MCF 10A (cell line): ENCODE data around the gene BCL2. TPM values are rescaled to one million over a fixed set of nuclear protein-coding genes. Genes with fewer than 3 reads are reported as not detected.
A peak's percentile ranks its signal among the peaks of the same experiment; 100 is the strongest.

Experiments used
- BruUV-seq: library from RNA; stranded (reverse); fragments of 400-500 nt; replicated peaks from 2 replicates; lab custom pipeline; 2021; lab: Mats Ljungman, UMichigan
- CTCF ChIA-PET: fragments of 300-600 bp; sonication (Branson Sonifier 250); formaldehyde crosslinking; extraction: SDS; loops from one replicate; lab custom pipeline; 2021; ENCODE audit warnings: antibody characterized with exemption, inconsistent platforms; lab: Yijun Ruan, JAX
- POLR2A ChIA-PET: fragments of 300-600, 350-650 bp; sonication (Branson Sonifier 250); formaldehyde crosslinking; extraction: SDS; loops from one replicate; lab custom pipeline; 2020; ENCODE audit warnings: antibody characterized with exemption, inconsistent platforms; lab: Yijun Ruan, JAX
- DNase-seq: peaks from one replicate; pipeline ENCODE4 v3.0.0-alpha.2; 2018; ENCODE audit not compliant: unreplicated experiment
- H3K27ac Mint-ChIP-seq: one replicate; pipeline ENCODE4 v1.8.0; 2022; ENCODE audit warnings: mild to moderate bottlenecking, low read depth, mixed read lengths; ENCODE audit not compliant: unreplicated experiment
- H3K27me3 Mint-ChIP-seq: one replicate; pipeline ENCODE4 v1.8.0; 2022; ENCODE audit warnings: mixed read lengths; ENCODE audit not compliant: insufficient read depth, unreplicated experiment
- H3K36me3 Mint-ChIP-seq: one replicate; pipeline ENCODE4 v1.8.0; 2022; ENCODE audit warnings: mild to moderate bottlenecking, moderate library complexity, mixed read lengths; ENCODE audit not compliant: insufficient read depth, unreplicated experiment
- H3K4me1 Mint-ChIP-seq: one replicate; pipeline ENCODE4 v1.8.0; 2022; ENCODE audit warnings: mixed read lengths; ENCODE audit not compliant: insufficient read depth, unreplicated experiment
- H3K4me3 Mint-ChIP-seq: one replicate; pipeline ENCODE4 v1.8.0; 2022; ENCODE audit warnings: mild to moderate bottlenecking, moderate library complexity, mixed read lengths; ENCODE audit not compliant: unreplicated experiment
- H3K9me3 Mint-ChIP-seq: one replicate; pipeline ENCODE4 v1.8.0; 2022; ENCODE audit warnings: mixed read lengths; ENCODE audit not compliant: unreplicated experiment
- intact Hi-C: fragments of 100-400 bp; cut with micrococcal nuclease; formaldehyde crosslinking; loops from 2 replicates; pipeline ENCODE4 v1.14.1; 2022
- total RNA-seq: library from RNA; stranded (reverse); gene quantifications from 2 replicates; pipeline ENCODE4 v1.2.3, GENCODE V29; 2022
- TF ChIP-seq, protein P1 (sequence below): fragments of 200-600 bp; IDR thresholded peaks from one replicate; pipeline ENCODE4 v1.8.0; 2022; ENCODE audit warnings: antibody characterized with exemption, mild to moderate bottlenecking; ENCODE audit not compliant: unreplicated experiment

Gene BCL2
- total RNA-seq, 1 experiment from 2014 or later, result 3.0 TPM

DNA sequence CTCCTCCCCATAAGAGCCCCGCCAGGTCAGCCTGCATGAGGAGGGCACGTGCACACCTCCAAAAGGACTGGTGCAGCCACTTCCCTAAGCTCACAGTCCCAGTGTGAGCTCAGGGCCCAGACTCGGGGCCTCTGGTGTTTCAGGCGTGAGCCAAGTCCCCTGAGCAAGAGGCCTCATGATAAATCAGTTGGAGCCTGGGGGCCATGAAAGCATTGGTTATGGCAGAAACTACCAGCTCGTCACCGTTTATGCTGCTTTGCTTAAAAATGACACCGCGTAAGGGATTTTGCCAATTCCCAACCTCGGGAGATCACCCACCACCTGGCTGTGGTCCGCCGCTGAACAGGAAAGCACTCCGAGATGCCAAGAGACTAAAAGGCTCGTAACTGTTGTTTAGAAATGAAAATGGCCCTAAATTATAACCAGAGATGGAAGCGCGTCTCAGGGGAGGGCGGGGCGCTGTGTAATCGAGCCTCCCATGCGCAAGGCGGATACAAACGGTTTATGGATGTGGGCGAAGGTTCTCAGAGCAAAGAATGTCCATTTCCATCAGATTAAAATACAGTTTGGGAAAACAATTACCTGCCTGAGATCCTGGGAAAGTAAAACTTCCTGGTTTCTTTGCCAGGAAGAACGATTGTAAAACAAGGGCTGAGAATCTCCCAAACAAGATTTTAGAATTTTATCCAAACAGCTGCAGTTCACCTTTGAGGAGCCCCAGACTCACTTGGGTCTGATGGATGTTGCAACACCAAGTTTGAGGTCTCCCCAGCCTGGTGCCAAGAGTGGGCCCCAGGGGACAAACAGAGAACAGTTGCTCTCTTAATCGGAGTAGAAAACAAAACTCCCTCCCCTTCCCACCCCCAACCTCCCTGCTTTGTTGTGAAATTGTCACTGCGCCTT is 141.4 kb downstream of the BCL2 start:
- CTCF ChIA-PET, result interaction anchor here (1.3 kb wide), 1 partner anchor 9 kb away, joined by 4 read pairs; no protein-coding TSS in a partner anchor
- Mint-ChIP-seq H3K9me3 (no peaks in the 10 kb centered on the region), H3K4me3 (no peak overlapping the region), H3K36me3 (no peaks in the 10 kb centered on the region), H3K27me3 (no peaks in the 10 kb centered on the region), H3K4me1 (no peaks in the 10 kb centered on the region), H3K27ac (no peak overlapping the region)
- no TSS peak for BruUV-seq
- intact Hi-C loops, result no loop called here
- DNase-seq, result peak; percentile 1
- TF ChIP-seq, protein P1, sequence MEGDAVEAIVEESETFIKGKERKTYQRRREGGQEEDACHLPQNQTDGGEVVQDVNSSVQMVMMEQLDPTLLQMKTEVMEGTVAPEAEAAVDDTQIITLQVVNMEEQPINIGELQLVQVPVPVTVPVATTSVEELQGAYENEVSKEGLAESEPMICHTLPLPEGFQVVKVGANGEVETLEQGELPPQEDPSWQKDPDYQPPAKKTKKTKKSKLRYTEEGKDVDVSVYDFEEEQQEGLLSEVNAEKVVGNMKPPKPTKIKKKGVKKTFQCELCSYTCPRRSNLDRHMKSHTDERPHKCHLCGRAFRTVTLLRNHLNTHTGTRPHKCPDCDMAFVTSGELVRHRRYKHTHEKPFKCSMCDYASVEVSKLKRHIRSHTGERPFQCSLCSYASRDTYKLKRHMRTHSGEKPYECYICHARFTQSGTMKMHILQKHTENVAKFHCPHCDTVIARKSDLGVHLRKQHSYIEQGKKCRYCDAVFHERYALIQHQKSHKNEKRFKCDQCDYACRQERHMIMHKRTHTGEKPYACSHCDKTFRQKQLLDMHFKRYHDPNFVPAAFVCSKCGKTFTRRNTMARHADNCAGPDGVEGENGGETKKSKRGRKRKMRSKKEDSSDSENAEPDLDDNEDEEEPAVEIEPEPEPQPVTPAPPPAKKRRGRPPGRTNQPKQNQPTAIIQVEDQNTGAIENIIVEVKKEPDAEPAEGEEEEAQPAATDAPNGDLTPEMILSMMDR, result no peak
- POLR2A ChIA-PET, result interaction anchor here (0.7 kb wide), 1 partner anchor 8 kb away, joined by 3 read pairs; no protein-coding TSS in a partner anchor

DNA sequence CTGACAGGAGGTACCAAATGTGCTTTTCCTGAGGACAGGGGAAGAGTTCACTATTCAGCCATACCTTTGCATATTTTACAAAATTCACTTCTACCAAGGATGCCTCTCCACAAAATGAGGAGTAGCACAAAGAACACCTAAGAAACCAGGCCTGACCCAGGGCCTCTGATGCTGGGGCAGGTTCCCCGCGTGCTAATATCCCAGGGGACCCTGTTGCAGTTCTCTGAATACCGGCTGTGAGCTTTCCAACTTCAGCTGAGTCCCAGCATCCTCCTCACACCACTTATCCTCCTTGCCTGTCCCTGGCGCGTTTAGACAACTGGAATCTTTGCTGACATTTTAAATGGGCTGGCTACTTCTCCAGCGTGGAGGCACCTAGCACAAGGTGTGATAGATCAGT is 142.3 kb downstream of the BCL2 start:
- no peaks in the 10 kb centered on the region for H3K9me3 Mint-ChIP-seq
- DNase-seq, result no peak
- CTCF ChIA-PET, result interaction anchor here (1.3 kb wide), 1 partner anchor 10 kb away, joined by 4 read pairs; no protein-coding TSS in a partner anchor
- POLR2A ChIA-PET, result no interaction called here
- no peak overlapping the region for H3K27ac Mint-ChIP-seq
- H3K4me1 Mint-ChIP-seq, result no peaks in the 10 kb centered on the region
- H3K36me3 Mint-ChIP-seq, result no peaks in the 10 kb centered on the region
- intact Hi-C loops, result no loop called here
- no peak overlapping the region for H3K4me3 Mint-ChIP-seq
- TF ChIP-seq, protein P1, result no peak
- H3K27me3 Mint-ChIP-seq, result no peaks in the 10 kb centered on the region
- no TSS peak for BruUV-seq

DNA sequence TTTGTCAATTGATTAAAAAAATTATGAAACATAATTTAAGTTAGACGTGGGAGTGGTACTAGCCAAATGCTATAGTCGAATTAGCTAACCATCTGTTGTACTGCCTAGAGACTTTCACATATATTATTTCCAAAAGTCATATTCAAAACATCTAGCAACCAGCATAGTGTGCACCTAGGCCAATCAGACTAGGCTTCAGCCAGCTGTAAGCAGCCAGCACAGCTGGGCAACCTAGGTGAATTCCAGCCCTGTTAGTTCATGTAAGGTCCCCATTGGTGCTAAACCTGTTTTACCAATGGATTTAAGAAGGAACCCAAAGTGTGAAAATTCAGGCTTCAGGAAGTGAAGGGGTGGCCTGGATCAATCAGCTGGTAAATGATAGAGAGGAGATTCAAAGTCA is 144.3 kb downstream of the BCL2 start:
- ChIA-PET POLR2A (no interaction called here), CTCF (interaction anchor here (0.6 kb wide), 1 partner anchor 429 kb away, joined by 3 read pairs; no protein-coding TSS in a partner anchor)
- Mint-ChIP-seq H3K27me3 (no peaks in the 10 kb centered on the region), H3K27ac (no peak overlapping the region), H3K4me1 (no peaks in the 10 kb centered on the region), H3K36me3 (no peaks in the 10 kb centered on the region), H3K9me3 (no peaks in the 10 kb centered on the region), H3K4me3 (no peak overlapping the region)
- intact Hi-C loops, result no loop called here
- no peak for DNase-seq
- BruUV-seq, result no TSS peak
- TF ChIP-seq, protein P1, result no peak

DNA sequence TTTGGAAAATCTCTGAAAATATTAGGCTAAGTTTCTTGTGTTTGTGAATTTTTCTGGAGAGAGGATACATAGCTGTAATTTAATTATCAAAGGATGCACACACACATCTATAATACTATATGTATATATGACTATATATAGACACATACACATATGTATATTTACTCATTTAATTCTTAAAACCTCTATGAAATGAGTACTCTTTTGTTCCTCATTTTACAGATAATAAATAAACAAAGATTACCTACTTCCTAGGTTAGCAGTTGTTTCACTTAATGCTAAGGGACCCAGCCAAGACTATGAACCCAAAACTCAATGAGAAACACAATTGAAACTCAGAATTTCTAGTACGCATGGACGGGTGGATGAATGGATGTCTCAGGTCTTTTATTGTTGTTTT is 145.6 kb downstream of the BCL2 start:
- CTCF ChIA-PET, result no interaction called here
- intact Hi-C loops, result no loop called here
- no peaks in the 10 kb centered on the region for H3K4me1 Mint-ChIP-seq
- no peak overlapping the region for H3K4me3 Mint-ChIP-seq
- DNase-seq, result no peak
- POLR2A ChIA-PET, result no interaction called here
- TF ChIP-seq, protein P1, result no peak
- H3K27ac Mint-ChIP-seq, result no peak overlapping the region
- no TSS peak for BruUV-seq
- H3K27me3 Mint-ChIP-seq, result no peaks in the 10 kb centered on the region
- no peaks in the 10 kb centered on the region for H3K9me3 Mint-ChIP-seq
- no peaks in the 10 kb centered on the region for H3K36me3 Mint-ChIP-seq
